ENCODE results near the gene ZNFX1.

The ZNFX1 gene

DNA sequence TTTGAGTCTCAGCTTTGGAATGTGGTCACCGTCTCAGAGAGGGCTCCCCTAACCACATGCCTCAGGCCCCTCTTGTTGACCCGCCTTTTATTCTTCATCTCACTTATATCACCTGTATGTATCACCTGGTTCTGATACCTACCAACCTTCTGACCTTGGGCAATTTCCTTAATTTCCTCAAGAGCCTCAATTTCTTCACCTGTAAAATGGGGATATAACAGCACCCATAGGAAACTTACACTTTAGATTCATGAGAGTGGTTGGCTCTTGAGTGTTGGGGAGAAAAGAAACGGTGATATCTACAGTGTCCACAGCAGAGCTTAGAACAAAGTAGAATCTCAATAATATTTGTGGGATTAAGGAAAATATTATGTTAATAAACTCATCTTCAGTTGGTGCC lies 62.6 kb downstream of the ZNFX1 start:
- H3K27ac ChIP-seq: no peak overlapping the region
- no peak overlapping the region for H3K9ac ChIP-seq
- H3K4me3 ChIP-seq (ENCODE audit: low read depth, low read length): no peak overlapping the region
- peaks cover 9% of the 10 kb centered on the region for H3K4me1 ChIP-seq
- H3K36me3 ChIP-seq (ENCODE audit: control insufficient read depth, insufficient read depth, low read length): no peaks in the 10 kb centered on the region
- H3K79me2 ChIP-seq: peaks cover 8% of the 10 kb centered on the region
- no peak overlapping the region for H2AFZ ChIP-seq
- no peaks in the 10 kb centered on the region for H3K9me3 ChIP-seq (ENCODE audit: control insufficient read depth, low read length)
- H3K27me3 ChIP-seq (ENCODE audit: control insufficient read depth, insufficient read depth, low read length): no peaks in the 10 kb centered on the region
- TF ChIP-seq, protein P1, sequence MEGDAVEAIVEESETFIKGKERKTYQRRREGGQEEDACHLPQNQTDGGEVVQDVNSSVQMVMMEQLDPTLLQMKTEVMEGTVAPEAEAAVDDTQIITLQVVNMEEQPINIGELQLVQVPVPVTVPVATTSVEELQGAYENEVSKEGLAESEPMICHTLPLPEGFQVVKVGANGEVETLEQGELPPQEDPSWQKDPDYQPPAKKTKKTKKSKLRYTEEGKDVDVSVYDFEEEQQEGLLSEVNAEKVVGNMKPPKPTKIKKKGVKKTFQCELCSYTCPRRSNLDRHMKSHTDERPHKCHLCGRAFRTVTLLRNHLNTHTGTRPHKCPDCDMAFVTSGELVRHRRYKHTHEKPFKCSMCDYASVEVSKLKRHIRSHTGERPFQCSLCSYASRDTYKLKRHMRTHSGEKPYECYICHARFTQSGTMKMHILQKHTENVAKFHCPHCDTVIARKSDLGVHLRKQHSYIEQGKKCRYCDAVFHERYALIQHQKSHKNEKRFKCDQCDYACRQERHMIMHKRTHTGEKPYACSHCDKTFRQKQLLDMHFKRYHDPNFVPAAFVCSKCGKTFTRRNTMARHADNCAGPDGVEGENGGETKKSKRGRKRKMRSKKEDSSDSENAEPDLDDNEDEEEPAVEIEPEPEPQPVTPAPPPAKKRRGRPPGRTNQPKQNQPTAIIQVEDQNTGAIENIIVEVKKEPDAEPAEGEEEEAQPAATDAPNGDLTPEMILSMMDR (IDR thresholded peaks at IDR 0.05): no peak
- no peak overlapping the region for H3K4me2 ChIP-seq (ENCODE audit: low read length)

DNA sequence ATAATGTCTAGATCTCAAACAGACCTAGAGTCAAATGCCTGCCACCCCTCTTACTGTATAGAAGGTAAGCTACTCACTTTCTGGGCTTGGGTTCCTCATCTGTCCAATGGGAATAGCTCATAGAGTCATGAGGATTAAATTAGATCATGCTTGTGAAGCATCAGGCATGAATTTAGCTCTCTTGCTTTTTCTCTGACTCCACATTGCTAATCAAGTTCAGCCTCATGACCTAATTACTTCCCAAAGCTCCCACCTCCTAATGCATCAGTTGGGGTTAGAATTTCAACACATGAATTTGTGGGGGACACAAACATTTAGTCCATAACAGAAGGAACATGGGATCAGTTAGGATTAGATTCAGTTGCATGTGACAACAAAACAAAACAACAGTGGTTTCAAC lies 63.3 kb downstream of the ZNFX1 start:
- no peak overlapping the region for H3K9ac ChIP-seq
- TF ChIP-seq, protein P1 (IDR thresholded peaks at IDR 0.05): no peak
- peaks cover 5% of the 10 kb centered on the region for H3K4me1 ChIP-seq
- no peaks in the 10 kb centered on the region for H3K27me3 ChIP-seq (ENCODE audit: control insufficient read depth, insufficient read depth, low read length)
- H3K27ac ChIP-seq: no peak overlapping the region
- H3K36me3 ChIP-seq (ENCODE audit: control insufficient read depth, insufficient read depth, low read length): no peaks in the 10 kb centered on the region
- no peak overlapping the region for H3K4me2 ChIP-seq (ENCODE audit: low read length)
- peaks cover 1% of the 10 kb centered on the region for H3K79me2 ChIP-seq
- no peak overlapping the region for H3K4me3 ChIP-seq (ENCODE audit: low read depth, low read length)
- H2AFZ ChIP-seq: no peak overlapping the region
- H3K9me3 ChIP-seq (ENCODE audit: control insufficient read depth, low read length): no peaks in the 10 kb centered on the region

DNA sequence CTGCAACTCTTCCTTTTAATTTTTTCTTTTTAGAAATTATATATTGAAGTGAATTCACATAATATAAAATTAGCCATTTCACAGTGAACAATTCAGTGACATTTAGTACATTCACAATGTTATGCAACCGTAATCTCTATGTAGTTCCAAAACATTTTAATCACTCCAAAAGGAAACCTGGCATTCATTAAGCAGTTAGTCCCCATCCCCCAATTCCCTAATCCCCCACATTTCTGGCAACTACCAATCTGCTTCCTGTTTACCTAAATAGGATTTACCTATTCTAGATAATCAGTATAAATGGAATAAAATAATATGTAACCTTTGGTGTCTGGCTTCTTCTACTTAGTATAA lies 67.1 kb downstream of the ZNFX1 start:
- H3K4me3 ChIP-seq (ENCODE audit: low read depth, low read length): no peak overlapping the region
- H3K27ac ChIP-seq: no peak overlapping the region
- no peak overlapping the region for H3K9ac ChIP-seq
- no peak overlapping the region for H2AFZ ChIP-seq
- H3K4me1 ChIP-seq: no peaks in the 10 kb centered on the region
- no peaks in the 10 kb centered on the region for H3K79me2 ChIP-seq
- TF ChIP-seq, protein P1 (IDR thresholded peaks at IDR 0.05): no peak
- no peaks in the 10 kb centered on the region for H3K36me3 ChIP-seq (ENCODE audit: control insufficient read depth, insufficient read depth, low read length)
- H3K27me3 ChIP-seq (ENCODE audit: control insufficient read depth, insufficient read depth, low read length): no peaks in the 10 kb centered on the region
- no peak overlapping the region for H3K4me2 ChIP-seq (ENCODE audit: low read length)
- no peaks in the 10 kb centered on the region for H3K9me3 ChIP-seq (ENCODE audit: control insufficient read depth, low read length)

DNA sequence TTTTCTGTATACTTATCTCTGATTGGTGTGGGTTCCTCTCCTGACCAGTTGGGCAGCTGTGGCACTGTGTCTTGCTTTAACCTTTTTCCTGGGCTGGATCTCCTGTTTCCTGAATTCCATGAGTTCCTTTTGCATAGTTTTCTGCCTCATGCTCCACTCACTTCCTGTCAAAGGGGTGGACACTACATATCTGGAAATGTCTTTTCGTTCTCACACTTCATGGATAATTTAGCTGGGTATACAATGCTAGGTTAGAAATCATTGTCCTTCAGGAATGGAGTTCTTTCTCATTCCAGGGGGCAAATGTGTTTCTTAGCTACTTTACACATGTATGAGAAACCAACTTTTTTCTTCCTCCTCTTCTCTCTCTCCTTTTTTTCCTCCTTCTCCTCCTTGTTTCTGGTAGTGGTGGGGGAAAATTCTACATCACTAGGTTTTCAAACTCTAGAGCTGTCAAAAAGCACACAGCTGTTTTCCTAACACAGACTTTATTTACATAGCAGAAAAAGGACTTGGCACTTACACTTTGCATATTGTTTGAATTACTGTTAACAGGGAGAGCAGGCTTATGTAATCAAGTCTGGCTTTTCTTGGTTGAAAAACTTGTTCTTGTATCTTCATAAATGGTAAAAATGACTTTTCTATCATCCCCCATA lies 67.6 kb downstream of the ZNFX1 start:
- H3K79me2 ChIP-seq: no peaks in the 10 kb centered on the region
- H3K4me3 ChIP-seq (ENCODE audit: low read depth, low read length): no peak overlapping the region
- TF ChIP-seq, protein P1 (IDR thresholded peaks at IDR 0.05): no peak
- no peaks in the 10 kb centered on the region for H3K36me3 ChIP-seq (ENCODE audit: control insufficient read depth, insufficient read depth, low read length)
- no peaks in the 10 kb centered on the region for H3K9me3 ChIP-seq (ENCODE audit: control insufficient read depth, low read length)
- no peak overlapping the region for H3K9ac ChIP-seq
- H3K4me2 ChIP-seq (ENCODE audit: low read length): no peak overlapping the region
- H3K27me3 ChIP-seq (ENCODE audit: control insufficient read depth, insufficient read depth, low read length): no peaks in the 10 kb centered on the region
- no peak overlapping the region for H3K27ac ChIP-seq
- no peak overlapping the region for H2AFZ ChIP-seq
- H3K4me1 ChIP-seq: no peaks in the 10 kb centered on the region

DNA sequence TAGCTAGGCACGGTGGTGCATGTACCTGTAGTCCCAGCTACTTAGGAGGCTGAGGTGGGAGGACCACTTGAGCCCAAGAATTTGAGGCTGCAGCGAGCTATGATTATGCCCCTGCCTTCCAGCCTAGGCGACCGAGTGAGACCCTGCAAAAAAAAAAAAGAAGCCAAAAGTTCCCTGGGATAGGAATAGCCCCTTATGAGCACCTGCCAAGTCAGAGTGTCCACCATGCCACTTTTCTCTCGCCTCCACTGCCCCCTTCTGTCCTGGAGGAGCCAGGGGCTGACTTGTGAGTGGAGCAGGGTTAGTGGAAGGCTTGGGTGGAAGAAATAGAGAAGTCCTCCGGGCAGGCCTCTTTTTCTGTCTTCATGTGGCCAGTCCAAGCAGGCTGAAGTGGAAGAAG lies 70.8 kb downstream of the ZNFX1 start:
- no peaks in the 10 kb centered on the region for H3K36me3 ChIP-seq (ENCODE audit: control insufficient read depth, insufficient read depth, low read length)
- H3K27ac ChIP-seq: no peak overlapping the region
- no peak overlapping the region for H2AFZ ChIP-seq
- H3K4me2 ChIP-seq (ENCODE audit: low read length): no peak overlapping the region
- no peaks in the 10 kb centered on the region for H3K79me2 ChIP-seq
- no peak overlapping the region for H3K9ac ChIP-seq
- H3K4me3 ChIP-seq (ENCODE audit: low read depth, low read length): no peak overlapping the region
- no peaks in the 10 kb centered on the region for H3K4me1 ChIP-seq
- TF ChIP-seq, protein P1 (IDR thresholded peaks at IDR 0.05): peak; percentile 7
- H3K27me3 ChIP-seq (ENCODE audit: control insufficient read depth, insufficient read depth, low read length): no peaks in the 10 kb centered on the region
- no peaks in the 10 kb centered on the region for H3K9me3 ChIP-seq (ENCODE audit: control insufficient read depth, low read length)

Measured in parathyroid adenoma (tissue), 2 donors.